HG03064 (cell line): ENCODE results near the gene FN3KRP.

Source experiments
- ATAC-seq: cut with Tn5 transposase; IDR thresholded peaks from one replicate; pipeline ENCODE4 v1.9.1; 2021; ENCODE audit warnings: low read depth; ENCODE audit not compliant: unreplicated experiment

Gene FN3KRP

DNA sequence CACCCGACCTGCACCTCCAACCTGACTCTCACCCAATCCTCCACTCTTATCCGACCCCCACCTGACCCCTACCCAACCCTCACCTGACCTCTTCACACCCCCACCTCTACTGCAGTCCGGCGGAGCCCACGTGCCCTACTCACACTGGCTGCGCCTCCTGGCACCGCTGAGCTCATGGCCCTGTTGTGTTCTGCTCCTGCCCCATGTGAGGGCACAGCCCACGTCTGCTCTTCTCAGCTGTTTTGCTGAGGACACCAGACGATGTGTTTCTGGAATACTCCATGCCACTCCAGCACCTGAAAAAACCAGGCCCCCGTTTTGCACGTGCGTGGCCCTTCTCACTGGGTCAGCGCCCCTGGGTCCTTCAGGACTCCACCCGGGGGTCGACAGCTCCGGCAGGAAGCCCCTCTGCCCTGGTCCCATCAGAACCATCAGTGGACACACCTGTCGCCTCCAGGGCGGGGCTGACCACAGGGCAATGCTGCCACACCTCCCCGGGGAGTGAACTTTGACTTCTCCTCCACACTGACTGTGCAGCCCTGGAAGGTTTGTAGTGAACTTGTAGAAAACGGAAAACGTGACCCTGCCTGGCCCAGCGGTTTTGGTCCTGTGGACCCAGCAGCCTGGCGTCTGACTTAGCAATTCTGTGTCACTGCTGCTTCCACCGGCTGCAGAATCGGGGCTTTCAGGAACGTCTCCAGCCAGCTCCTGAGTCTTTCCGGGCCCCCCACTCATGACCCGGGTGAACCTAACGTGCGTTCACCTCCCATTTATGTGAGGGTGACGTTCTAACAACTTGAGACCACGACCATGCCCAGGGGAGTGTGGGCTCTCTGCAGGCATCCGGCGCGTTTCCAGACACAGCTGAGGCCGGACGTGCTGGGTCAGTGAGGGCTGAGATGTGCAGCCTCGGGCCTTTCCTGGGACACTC, 12.3 kb upstream of the FN3KRP start:
- no peak for ATAC-seq

DNA sequence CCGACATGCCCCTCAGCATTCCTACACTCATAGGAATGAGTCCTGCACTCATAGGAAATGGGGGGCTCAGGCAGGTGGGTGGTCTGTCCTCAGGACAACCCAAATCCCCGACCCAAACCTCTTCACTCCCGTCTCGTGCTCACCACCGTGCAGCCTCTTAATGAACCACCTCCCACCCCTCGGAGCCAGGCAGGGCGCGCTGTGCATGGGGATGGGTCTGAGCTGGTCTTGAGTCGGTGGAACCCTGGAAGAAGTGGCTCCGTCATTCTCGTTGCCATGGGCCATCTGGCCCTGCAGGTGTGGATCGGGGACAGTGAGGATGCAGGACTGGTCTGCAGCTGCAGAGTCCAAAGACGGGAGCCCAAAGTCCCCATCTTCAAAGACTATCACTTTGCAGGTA, 11.6 kb upstream of the FN3KRP start:
- no peak for ATAC-seq

DNA sequence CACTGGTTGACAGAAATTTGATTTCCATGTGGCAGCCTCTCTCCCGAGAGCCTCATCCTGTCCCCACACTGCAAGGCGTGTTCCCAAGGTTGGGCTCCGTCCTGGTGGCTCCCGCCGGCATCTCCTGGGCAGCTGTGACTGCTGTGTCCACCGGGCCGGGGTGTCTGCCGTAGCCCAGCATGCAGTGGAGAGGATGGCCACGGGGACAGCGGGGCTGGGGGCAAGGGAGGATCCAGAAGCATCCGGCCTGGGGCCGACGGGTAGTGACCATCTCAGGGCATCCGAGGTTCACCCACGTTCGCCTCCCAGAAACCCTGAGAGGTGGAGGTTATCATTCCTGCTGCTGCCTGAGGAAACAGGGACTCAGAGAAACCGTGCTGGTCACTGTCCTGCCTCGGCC, 10.8 kb upstream of the FN3KRP start:
- no peak for ATAC-seq

DNA sequence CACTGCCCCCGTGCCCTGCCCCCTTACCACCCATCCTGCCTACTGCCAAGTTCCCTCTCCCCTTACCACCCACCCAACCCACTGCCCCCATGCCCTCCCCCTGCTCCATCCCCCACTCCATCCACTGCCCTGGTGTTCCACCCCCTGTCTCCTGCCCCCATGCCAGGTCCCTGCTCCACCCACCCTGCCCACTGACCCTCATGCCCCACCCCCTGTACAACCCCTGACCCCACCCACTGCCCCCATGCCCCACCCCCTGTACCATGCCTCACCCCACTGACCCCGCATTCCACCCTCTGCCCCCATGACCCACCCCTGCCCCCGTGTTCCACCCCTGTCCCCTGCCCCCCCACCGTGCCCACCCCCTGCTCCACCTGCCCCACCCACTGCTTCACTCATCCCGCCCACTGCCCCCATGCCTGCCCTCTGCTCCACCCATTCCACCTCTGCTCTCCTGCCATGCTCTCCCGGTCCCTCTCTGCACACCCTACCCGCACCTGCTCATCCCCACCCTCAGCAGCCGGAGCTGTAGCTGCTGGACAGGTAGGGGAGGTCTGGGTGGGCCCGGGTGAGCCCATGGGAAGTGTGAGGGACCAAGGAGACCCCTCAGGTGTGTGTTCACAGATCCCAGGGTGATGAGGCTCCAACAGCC, 7.4 kb upstream of the FN3KRP start:
- no peak for ATAC-seq

DNA sequence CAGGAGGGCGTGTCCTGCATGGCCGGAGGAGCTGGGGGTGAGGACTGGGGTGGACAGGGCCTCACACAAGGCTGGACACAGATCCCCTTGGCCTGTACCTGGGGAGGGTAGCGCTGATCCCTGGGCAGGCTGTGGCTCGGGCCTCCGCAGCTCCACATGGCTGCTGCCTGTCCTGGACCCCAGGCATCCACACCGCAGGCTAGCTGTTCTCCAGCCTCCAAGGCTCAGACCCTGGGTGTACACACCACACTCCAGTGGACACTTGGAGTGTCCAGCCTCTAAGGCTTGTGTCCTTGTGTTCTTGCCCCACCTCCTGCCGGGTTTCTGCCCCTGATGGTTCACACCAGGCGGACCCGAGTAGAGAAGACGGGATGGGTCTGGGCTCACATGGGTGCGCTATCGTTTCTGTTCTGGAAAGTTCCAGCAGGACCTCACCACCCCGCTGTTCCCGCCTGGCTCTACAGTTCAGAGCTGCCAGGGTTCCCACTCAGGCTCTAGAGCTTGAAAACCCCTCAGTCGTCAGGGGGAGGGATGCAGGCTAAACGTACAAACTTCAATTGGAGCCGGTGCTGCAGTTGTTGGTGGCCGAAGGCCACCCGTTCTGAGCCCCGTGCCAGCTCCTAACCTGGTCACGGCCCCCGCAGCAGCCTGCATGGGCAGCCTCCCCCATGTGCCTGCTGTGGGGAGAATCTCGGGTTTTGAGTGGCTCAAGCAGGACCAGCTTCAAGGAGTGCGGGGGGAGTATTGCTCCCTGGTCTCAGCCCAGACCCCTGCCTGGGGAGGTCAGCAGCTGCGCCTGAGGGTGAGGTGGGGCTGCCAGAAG, 6.6 kb upstream of the FN3KRP start:
- ATAC-seq = no peak

DNA sequence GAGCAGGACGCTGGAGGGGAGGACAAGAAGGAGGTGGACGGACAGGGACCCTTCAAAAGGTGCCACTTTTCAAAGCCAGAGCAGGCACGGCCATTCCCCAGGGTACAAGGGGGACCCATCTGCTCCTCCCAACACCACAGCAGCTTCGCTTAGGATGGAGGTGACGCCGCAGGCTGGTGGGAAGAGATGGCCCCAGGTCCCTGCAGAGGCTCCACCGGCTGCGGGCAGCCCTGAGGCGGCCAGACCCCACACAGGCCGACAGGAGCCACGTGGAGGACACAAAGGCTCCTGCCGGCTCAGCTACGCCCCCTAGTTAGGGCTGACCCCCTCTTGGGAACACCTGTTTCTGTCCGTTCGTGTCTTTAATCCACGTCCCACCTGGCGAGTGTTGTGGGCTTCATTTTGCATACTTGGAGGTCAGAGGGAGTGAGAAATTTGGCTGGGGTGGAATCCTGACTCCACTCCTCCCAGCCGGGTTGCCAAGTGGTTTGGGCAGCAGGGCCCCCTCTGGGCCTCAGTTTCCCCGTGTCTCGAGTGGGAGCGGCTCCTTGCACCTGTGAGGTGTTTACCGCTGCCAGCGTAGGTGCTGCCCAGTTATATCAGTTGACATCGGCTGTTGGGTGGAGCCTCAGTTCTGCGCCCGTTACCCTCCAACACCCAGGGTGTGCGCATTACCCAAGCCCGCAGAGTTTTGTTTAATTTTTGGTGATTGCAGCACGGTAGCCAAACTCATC, 5.8 kb upstream of the FN3KRP start:
- ATAC-seq = no peak

DNA sequence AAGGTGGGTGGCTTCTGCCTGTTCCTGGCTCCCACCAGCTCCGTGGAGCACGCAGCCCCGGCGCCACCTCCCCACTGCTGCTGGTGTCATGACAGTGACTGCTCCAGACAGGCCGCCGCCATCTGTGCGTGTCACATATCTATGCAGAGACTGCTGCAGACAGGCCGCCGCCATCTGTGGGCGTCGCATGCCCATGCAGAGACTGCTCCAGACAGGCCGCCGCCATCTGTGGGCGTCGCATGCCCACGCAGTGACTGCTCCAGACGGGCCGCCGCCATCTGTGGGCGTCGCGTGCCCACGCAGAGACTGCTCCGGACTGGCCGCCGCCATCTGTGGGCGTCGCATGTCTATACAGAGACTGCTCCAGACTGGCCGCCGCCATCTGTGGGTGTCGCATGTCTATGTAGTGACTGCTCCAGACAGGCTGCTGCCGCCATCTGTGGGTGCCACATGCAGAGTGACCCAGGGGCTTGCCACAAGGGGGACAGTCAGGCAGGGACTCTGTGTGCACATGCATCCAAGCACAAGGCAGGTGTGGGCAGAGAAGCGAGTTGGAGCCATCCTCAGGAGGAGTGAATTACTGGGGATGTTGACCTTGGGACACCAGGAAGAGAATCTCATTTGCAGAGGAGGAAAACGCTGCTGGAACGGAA, 3.3 kb upstream of the FN3KRP start:
- ATAC-seq = no peak

DNA sequence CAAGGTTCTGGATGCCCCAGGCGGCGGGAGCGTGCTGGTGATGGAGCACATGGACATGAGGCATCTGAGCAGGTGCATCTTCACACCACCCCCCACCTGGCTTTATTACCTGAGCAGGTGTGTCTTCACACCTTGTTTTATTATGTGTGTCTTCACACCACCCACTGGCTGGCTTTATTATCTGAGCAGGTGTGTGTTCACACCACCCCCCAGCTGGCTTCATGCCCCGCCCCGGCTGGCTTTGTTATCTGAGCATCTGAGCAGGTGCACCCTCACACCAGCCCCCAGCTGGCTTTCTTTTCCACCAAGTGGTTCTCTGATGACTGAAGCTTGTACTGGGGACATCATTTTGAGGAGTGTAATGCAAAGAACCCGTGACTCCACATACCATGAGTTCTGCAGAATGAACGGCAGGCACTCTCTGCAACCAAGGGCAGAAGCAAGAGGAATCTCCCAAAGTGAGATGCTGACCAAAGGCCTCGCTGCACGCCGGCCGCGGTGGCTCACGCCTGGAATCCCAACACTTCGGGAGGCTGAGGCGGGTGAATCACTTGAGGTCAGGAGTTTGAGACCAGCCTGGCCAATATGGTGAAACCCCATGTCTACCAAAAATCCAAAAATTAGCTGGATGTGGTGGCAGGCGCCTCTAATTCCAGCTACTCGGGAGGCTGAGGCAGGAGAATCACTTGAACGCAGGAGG, 2.6 kb downstream of the FN3KRP start:
- ATAC-seq = no peak

DNA sequence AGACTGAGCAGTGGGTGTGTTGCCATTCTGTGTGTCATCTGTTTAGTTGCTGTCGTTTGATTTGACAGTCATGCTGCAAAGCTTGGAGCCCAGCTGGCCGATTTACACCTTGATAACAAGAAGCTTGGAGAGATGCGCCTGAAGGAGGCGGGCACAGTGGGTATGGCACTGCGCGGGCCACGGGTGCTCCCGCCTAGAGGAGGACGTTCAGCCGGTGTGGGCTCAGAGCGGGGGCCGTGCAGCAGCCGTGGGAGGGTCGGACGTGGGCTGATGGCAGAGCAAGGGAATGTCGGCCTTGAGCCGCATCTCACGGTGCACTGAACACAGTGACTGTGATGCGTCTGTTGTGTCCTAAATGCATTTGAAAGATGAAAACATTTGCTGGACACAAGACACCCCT, 3.7 kb downstream of the FN3KRP start:
- no peak for ATAC-seq

DNA sequence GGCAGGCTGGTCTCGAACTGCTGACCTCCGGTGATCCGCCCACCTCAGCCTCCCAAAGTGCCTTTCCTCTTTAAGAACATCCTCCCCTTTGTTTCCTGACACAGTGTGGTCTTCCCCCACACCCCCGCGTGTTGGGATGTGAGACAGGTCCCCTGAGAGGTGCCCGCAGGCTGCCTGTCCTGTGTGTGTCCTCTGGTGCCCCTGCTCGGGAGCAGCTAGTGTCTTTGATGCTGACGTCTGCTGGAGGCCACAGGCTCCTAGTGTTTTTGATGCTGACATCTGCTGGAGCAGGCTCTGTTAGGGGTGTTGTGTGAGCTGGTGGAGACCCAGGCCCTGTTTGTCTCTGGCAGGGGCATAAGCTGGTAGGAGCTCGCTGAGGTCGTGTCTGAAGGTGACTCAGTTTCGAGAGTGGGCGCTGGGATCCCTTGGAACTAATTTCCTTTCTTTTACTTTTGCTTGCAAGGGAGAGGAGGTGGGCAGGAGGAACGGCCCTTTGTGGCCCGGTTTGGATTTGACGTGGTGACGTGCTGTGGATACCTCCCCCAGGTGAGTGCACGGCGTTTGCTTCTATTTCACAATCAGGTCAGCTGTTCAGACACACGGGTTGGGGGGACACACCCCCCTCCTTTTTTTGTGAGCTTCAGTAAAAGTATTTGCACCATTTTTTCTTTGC, 6.0 kb downstream of the FN3KRP start:
- no peak for ATAC-seq

DNA sequence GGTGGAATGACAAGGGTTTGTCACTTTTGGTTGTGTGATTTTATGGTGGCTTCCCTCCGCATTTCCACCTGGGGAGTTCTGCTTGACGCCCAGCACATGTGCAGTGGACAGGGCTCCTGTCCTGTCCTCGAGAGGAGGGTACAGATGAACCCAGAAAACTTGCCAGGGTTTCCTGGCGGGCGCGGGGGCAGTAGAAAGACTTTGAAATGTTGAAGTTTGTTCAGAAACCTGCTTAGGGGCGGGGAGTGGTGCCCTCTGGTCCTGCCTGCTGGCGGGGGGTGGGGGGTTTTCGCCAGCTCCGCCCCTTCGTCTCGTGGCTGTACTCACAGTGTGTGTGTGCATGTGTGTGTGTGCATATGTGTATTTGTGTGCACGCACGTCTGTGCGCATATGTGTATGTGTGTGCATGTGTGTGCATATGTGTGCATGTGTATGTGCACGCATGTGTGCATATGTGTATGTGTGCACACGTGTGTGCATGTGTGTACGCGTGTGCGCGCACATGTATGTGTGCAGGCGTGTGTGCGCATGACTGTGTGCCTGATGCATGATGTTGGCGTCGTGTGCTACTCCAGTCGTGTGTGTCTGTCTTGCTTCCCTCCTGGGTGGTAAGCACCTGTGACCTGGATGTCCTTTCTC, 6.8 kb downstream of the FN3KRP start:
- no peak for ATAC-seq

DNA sequence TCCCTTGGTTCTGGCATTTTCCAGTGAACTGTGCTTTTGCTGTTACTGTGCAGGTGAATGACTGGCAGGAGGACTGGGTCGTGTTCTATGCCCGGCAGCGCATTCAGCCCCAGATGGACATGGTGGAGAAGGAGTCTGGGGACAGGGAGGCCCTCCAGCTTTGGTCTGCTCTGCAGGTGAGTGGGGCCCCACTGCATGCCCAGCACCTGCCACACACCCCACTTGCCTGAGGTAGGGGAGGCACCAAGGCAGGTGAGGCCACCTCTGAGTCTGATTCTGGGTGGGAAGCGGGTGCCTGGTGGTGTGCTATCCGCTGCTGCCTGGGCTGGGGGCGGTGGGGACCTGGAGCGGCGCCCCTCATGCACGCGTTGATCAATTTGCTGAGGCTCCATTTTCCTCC, 9.9 kb downstream of the FN3KRP start:
- no peak for ATAC-seq

DNA sequence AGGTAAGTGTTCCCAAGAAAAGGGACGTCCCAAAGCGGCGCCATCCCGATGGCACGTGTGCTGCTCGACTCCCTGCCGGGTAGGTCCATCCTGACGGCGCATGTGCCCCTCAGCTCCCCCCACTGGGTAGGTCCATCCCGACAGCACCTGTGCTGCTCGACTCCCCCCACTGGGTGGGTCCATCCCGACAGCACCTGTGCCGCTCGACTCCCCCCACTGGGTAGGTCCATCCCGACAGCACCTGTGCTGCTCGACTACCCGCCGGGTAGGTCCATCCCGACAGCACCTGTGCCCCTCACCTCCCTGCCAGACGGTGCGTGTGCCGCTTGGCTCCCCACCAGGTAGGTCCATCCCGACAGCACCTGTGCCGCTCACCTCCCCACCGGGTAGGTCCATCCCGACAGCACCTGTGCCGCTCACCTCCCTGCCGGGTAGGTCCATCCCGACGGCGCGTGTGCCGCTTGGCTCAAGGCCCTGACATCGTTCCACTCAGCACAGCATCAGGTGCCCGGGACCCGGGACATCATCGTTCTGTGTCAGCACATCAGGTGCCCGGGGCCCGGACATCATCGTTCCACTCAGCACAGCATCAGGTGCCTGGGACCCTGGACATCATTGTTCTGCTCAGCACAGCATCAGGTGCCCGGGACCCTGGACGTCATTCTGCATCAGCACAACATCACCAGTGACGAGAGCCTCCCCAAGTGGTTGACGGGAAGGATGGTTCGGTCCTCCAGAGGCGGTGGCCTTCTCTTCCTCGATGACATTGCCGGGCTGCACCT, 13.2 kb downstream of the FN3KRP start:
- ATAC-seq = no peak

DNA sequence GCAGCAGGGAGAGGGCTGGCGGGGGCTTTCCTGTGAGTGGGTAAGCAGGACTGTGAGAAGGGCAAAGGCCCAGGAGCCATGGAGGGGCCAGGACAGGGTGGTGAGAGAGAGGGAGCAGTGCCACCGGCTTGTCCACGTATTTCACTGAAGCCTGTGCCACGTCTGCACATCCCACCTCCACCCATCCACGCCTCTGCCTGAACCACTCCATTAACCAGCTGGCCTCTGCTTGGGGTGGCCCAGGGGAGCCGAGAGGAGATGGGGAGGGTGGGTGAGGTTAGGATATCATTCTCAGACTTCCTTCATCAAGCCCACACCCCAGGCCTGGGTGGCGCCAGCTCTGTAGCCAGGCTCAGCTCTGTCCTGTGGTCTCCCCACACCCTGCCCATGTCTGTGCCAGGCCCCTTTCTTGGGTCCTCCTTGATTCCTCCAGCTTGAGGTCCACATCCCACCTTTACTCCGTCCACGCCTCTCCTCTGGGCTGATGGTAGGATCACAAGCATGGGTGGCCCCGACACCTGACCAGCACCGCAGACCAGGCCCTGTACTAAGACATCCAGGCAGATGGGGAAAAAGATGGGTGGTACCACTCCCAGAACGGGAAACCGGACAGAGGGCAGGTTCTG, 15.7 kb downstream of the FN3KRP start:
- ATAC-seq = no peak

DNA sequence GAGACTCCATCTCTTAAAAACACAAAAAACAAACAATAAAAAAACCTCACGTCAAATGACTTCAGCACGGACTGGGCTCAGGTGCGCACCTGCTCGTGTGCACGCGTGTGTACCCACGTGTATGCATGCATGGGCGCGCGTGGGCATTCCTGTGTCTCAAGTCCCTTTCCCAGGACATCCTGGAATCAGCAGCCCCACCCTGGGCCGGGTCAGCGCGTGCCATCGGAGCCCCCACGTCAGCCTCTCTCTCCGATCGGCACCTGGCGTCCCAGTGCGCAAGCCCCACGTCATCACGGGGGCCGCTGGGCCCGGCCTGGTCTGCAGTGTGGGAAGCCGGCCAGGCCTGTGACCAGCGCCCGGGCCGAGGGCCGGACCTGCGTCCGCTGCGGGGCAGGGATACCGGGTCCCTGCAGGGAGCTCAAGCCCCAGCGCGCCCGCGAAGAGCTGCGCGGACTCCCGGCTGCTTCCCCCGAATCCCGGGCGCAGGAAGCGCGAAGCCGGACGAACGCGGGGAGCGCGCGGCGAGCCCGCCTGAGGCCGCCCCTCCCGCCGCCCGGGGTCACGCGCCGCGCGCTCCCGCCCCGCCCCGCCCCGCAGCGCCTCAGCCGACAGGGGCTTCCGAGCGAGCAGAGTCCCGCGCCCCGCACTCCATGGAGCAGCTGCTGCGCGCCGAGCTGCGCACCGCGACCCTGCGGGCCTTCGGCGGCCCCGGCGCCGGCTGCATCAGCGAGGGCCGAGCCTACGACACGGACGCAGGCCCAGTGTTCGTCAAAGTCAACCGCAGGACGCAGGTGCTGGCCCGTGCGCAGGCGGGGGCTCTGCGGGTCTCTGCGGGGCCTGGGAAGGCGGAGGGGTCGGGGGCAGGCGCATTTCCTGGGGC, 18.7 kb downstream of the FN3KRP start, which contains the start of gene FN3K:
Gene FN3K (plus strand): TSS at position 629 of the 880 bp plus-strand sequence. CDS start 22 bp downstream, at position 651.
- no peak for ATAC-seq

DNA sequence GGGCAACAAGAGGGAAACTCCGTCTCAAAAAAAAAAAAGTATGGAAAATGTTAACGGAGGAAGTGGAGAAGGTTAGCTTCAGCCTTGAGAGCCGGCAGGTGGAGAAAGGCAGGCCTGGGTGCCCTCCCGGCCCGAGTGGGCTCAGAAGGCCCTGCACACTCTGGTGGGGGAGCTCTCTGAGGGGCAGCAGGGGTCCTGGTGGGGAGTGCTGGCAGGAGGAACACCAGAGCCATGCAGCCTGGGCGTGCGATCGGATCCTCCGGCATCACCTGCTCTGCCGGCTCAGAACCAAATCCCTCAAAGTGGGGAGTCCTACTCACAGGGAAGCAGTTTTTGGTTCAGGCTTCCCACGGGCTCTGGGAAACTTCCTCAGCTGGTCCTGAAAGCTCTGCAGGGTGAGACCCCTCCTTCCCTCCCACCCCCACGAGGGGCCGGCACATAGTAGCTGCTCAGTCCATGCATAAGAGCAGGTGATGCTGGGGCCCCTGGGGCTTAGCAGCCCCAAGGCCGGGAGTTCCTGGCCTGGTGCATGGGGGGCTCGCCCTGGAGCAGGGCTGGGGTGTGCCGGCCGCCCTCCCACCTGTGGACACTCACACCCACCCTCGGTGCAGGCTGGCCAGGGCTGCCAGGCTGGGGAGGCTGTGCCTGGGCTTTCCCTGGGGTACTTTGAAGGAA, 20.1 kb downstream of the FN3KRP start:
- ATAC-seq = no peak
